ENCODE results near the gene SP5. TPM values are rescaled to one million over a fixed set of nuclear protein-coding genes. Genes with fewer than 3 reads are reported as not detected.

The SP5 gene
- polyA plus RNA-seq, 1 experiment, result not detected

GRCh38 chr2:170715932-170716777, 1.0 kb downstream of the SP5 start:
- Histone ChIP-seq H3K36me3 (ENCODE audit: control insufficient read depth, insufficient read depth, low read length) (no peaks in the 10 kb centered on the region), H3K27me3 (ENCODE audit: control insufficient read depth, insufficient read depth, low read length) (peaks cover 42% of the 10 kb centered on the region), H3K4me3 (ENCODE audit: low read depth, low read length) (no peak overlapping the region)
- TF ChIP-seq, protein P1, sequence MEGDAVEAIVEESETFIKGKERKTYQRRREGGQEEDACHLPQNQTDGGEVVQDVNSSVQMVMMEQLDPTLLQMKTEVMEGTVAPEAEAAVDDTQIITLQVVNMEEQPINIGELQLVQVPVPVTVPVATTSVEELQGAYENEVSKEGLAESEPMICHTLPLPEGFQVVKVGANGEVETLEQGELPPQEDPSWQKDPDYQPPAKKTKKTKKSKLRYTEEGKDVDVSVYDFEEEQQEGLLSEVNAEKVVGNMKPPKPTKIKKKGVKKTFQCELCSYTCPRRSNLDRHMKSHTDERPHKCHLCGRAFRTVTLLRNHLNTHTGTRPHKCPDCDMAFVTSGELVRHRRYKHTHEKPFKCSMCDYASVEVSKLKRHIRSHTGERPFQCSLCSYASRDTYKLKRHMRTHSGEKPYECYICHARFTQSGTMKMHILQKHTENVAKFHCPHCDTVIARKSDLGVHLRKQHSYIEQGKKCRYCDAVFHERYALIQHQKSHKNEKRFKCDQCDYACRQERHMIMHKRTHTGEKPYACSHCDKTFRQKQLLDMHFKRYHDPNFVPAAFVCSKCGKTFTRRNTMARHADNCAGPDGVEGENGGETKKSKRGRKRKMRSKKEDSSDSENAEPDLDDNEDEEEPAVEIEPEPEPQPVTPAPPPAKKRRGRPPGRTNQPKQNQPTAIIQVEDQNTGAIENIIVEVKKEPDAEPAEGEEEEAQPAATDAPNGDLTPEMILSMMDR (IDR thresholded peaks at IDR 0.05; ENCODE audit: insufficient read depth, low read depth, low read length), result no peak
- DNase-seq (ENCODE audit: low read depth), result no peak
- POLR2A ChIA-PET, result no interaction called here
- CTCF ChIA-PET, result interaction anchor here (0.6 kb wide), 1 partner anchor 31 kb away, joined by 3 read pairs; no protein-coding TSS in a partner anchor

GRCh38 chr2:170716851-170717598, 1.9 kb downstream of the SP5 start:
- no peak for DNase-seq (ENCODE audit: low read depth)
- ChIA-PET POLR2A (no interaction called here), CTCF (interaction anchor here (1.0 to 1.1 kb wide), 3 partner anchors 9 to 46 kb away, joined by 3 to 4 read pairs (median 3); no protein-coding TSS in a partner anchor)
- TF ChIP-seq, protein P1 (IDR thresholded peaks at IDR 0.05; ENCODE audit: insufficient read depth, low read depth, low read length), result peak; percentile 22; the same call in 1 of the 2 replicates
- Histone ChIP-seq H3K4me3 (ENCODE audit: low read depth, low read length) (no peak overlapping the region), H3K27me3 (ENCODE audit: control insufficient read depth, insufficient read depth, low read length) (peaks cover 39% of the 10 kb centered on the region), H3K36me3 (ENCODE audit: control insufficient read depth, insufficient read depth, low read length) (no peaks in the 10 kb centered on the region)

GRCh38 chr2:170717599-170717963, 2.4 kb downstream of the SP5 start:
- ChIA-PET POLR2A (no interaction called here), CTCF (interaction anchor here (1.0 to 1.1 kb wide), 3 partner anchors 9 to 45 kb away, joined by 3 to 4 read pairs (median 3); no protein-coding TSS in a partner anchor)
- Histone ChIP-seq H3K36me3 (ENCODE audit: control insufficient read depth, insufficient read depth, low read length) (no peaks in the 10 kb centered on the region), H3K4me3 (ENCODE audit: low read depth, low read length) (no peak overlapping the region), H3K27me3 (ENCODE audit: control insufficient read depth, insufficient read depth, low read length) (peaks cover 38% of the 10 kb centered on the region)
- TF ChIP-seq, protein P1 (IDR thresholded peaks at IDR 0.05; ENCODE audit: insufficient read depth, low read depth, low read length), result no peak
- no peak for DNase-seq (ENCODE audit: low read depth)

DNA sequence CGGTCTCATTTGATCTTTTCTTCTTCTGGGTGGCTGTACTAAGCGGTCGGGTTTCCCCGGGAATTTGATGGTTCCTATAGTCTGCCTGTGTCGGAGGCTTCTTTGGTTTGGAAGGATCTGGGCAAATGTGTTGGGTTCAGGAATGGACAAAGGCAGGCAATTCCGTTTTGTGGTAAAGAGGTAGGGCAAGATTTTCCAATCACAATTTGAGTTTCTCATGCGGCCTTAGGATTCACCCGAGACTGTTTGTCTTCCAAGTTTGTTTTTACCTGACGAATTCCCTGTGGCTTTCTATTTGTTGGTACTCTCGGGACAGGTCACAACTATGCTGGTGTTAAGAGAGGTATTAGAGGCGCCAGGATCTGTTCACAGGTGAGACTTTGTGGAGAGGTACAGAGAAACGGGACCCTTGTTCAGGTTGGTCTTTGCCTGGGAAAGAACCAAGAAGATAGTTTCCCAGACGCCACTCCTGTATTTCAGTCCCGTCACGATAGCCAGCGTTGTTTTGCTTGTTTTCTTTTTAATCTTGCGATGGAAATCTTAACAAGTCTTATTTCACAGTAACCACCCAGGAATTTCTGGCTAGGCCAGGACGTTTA, 3.0 kb downstream of the SP5 start:
- H3K27me3 ChIP-seq (ENCODE audit: control insufficient read depth, insufficient read depth, low read length), result peaks cover 32% of the 10 kb centered on the region
- H3K36me3 ChIP-seq (ENCODE audit: control insufficient read depth, insufficient read depth, low read length), result no peaks in the 10 kb centered on the region
- TF ChIP-seq, protein P1 (IDR thresholded peaks at IDR 0.05; ENCODE audit: insufficient read depth, low read depth, low read length), result no peak
- ChIA-PET POLR2A (no interaction called here), CTCF (interaction anchor here (1.0 to 1.1 kb wide), 3 partner anchors 10 to 45 kb away, joined by 3 to 4 read pairs (median 3); no protein-coding TSS in a partner anchor)
- no peak overlapping the region for H3K4me3 ChIP-seq (ENCODE audit: low read depth, low read length)
- DNase-seq (ENCODE audit: low read depth), result no peak

GRCh38 chr2:170719810-170720209, 4.7 kb downstream of the SP5 start:
- ChIA-PET POLR2A (no interaction called here), CTCF (no interaction called here)
- no peak overlapping the region for H3K4me3 ChIP-seq (ENCODE audit: low read depth, low read length)
- no peaks in the 10 kb centered on the region for H3K36me3 ChIP-seq (ENCODE audit: control insufficient read depth, insufficient read depth, low read length)
- TF ChIP-seq, protein P1 (IDR thresholded peaks at IDR 0.05; ENCODE audit: insufficient read depth, low read depth, low read length), result no peak
- DNase-seq (ENCODE audit: low read depth), result no peak
- H3K27me3 ChIP-seq (ENCODE audit: control insufficient read depth, insufficient read depth, low read length), result peaks cover 25% of the 10 kb centered on the region
